ENCODE measurements around the gene MYO3B. TPM values are rescaled to one million over a fixed set of nuclear protein-coding genes. Genes with fewer than 3 reads are reported as not detected.

Gene MYO3B
- total RNA-seq, 4 donors from 2014 or later: 0.06 TPM; not detected in 3

GRCh38 chr2:170462433-170463205, 284.7 kb downstream of the MYO3B start:
- H3K27ac ChIP-seq (replicated peaks in 1 of 4): no peak overlapping the region
- TF ChIP-seq POLR2A (IDR thresholded peaks at IDR 0.05; ENCODE audit: low read depth): no peak
- no peak for TF ChIP-seq EP300 (IDR thresholded peaks at IDR 0.05)
- TF ChIP-seq, protein P1, sequence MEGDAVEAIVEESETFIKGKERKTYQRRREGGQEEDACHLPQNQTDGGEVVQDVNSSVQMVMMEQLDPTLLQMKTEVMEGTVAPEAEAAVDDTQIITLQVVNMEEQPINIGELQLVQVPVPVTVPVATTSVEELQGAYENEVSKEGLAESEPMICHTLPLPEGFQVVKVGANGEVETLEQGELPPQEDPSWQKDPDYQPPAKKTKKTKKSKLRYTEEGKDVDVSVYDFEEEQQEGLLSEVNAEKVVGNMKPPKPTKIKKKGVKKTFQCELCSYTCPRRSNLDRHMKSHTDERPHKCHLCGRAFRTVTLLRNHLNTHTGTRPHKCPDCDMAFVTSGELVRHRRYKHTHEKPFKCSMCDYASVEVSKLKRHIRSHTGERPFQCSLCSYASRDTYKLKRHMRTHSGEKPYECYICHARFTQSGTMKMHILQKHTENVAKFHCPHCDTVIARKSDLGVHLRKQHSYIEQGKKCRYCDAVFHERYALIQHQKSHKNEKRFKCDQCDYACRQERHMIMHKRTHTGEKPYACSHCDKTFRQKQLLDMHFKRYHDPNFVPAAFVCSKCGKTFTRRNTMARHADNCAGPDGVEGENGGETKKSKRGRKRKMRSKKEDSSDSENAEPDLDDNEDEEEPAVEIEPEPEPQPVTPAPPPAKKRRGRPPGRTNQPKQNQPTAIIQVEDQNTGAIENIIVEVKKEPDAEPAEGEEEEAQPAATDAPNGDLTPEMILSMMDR (IDR thresholded peaks at IDR 0.05): no peak
- TF ChIP-seq POLR2AphosphoS5 (IDR thresholded peaks at IDR 0.05): no peak
- H3K4me3 ChIP-seq: no peak overlapping the region
- 56% methylated on average over 8 of the region's 8 CpGs for WGBS
- H3K9me3 ChIP-seq: no peaks in the 10 kb centered on the region
- H3K4me1 ChIP-seq: no peaks in the 10 kb centered on the region
- H3K36me3 ChIP-seq: no peaks in the 10 kb centered on the region
- DNase-seq (ENCODE audit: extremely low spot score): no peak
- intact Hi-C loops (cut with DNase I): no loop called here
- peaks cover 0 to 7% (median 0%) of the 10 kb centered on the region in 4 donors for H3K27me3 ChIP-seq

DNA sequence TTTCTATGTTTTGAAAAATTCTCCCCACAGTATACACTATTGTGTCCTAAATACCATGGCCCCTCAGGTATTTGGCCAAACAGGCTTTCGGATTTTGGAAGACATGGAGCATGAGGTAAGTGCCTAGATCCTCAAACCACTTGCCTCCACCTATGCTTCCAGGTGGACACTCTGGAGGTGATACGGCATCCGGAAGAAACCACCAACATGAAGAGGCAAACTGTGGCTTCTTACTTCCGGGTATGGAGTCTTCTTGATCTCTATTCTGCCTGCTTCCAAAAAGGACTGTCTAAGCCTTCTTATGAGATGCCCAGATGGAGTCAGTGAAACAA, 285.2 kb downstream of the MYO3B start:
- intact Hi-C loops (cut with DNase I): no loop called here
- H3K9me3 ChIP-seq: no peaks in the 10 kb centered on the region
- H3K27me3 ChIP-seq: peaks cover 0 to 7% (median 0%) of the 10 kb centered on the region in 4 donors
- H3K36me3 ChIP-seq: no peaks in the 10 kb centered on the region
- H3K4me1 ChIP-seq: no peaks in the 10 kb centered on the region
- no peak overlapping the region for H3K4me3 ChIP-seq
- TF ChIP-seq POLR2A (IDR thresholded peaks at IDR 0.05; ENCODE audit: low read depth): no peak
- TF ChIP-seq, protein P1 (IDR thresholded peaks at IDR 0.05): no peak
- TF ChIP-seq POLR2AphosphoS5 (IDR thresholded peaks at IDR 0.05): no peak
- TF ChIP-seq EP300 (IDR thresholded peaks at IDR 0.05): no peak
- no peak overlapping the region for H3K27ac ChIP-seq (replicated peaks in 1 of 4)
- WGBS: 91% methylated on average over 4 of the region's 4 CpGs
- no peak for DNase-seq (ENCODE audit: extremely low spot score)

- Histone ChIP-seq H3K36me3 (no peaks in the 10 kb centered on the region), H3K27ac (replicated peaks in 1 of 4) (no peak overlapping the region), H3K9me3 (no peaks in the 10 kb centered on the region), H3K27me3 (peaks cover 0 to 7% (median 0%) of the 10 kb centered on the region in 4 donors), H3K4me3 (no peak overlapping the region), H3K4me1 (no peaks in the 10 kb centered on the region)
- DNase-seq (ENCODE audit: extremely low spot score): no peak
- 96% methylated on average over 5 of the region's 5 CpGs for WGBS
- intact Hi-C loops (cut with DNase I): no loop called here
- TF ChIP-seq, protein P1 (IDR thresholded peaks at IDR 0.05): no peak
- TF ChIP-seq POLR2A (IDR thresholded peaks at IDR 0.05; ENCODE audit: low read depth): no peak
- no peak for TF ChIP-seq EP300 (IDR thresholded peaks at IDR 0.05)
- no peak for TF ChIP-seq POLR2AphosphoS5 (IDR thresholded peaks at IDR 0.05)
Measured at GRCh38 chr2:170464268-170464667, 286.3 kb downstream of the MYO3B start.

DNA sequence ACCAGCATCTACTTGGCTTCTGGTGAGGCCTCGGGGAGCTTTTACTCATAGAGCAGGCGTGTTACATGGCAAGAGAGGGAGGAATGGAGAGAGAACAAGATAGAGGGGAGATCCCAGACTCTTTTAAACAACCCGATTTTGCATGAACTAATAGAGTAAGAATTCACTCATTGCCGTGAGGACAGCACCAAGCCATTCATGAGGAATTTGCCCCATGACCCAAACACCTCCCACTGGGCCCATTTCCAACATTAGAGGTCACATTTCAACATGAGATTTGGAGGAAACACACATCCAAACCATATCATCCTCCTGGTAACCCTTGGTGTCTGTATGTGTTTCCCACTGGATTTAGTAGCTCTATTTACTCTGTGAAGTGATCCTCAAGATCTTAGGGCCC, 287.3 kb downstream of the MYO3B start:
- Histone ChIP-seq H3K4me1 (no peaks in the 10 kb centered on the region), H3K27me3 (no peaks in the 10 kb centered on the region), H3K27ac (replicated peaks in 1 of 4) (no peak overlapping the region), H3K4me3 (no peak overlapping the region), H3K36me3 (no peaks in the 10 kb centered on the region), H3K9me3 (no peaks in the 10 kb centered on the region)
- 74% methylated on average over 4 of the region's 4 CpGs for WGBS
- TF ChIP-seq EP300 (IDR thresholded peaks at IDR 0.05) (no peak), POLR2AphosphoS5 (IDR thresholded peaks at IDR 0.05) (no peak), POLR2A (IDR thresholded peaks at IDR 0.05; ENCODE audit: low read depth) (no peak)
- TF ChIP-seq, protein P1 (IDR thresholded peaks at IDR 0.05): no peak
- DNase-seq (ENCODE audit: extremely low spot score): no peak
- intact Hi-C loops (cut with DNase I): no loop called here

- Histone ChIP-seq H3K4me1 (no peaks in the 10 kb centered on the region), H3K36me3 (no peaks in the 10 kb centered on the region), H3K4me3 (no peak overlapping the region), H3K27ac (replicated peaks in 1 of 4) (no peak overlapping the region), H3K9me3 (no peaks in the 10 kb centered on the region), H3K27me3 (no peaks in the 10 kb centered on the region)
- 89% methylated on average over 8 of the region's 8 CpGs for WGBS
- no peak for DNase-seq (ENCODE audit: extremely low spot score)
- TF ChIP-seq POLR2AphosphoS5 (IDR thresholded peaks at IDR 0.05) (no peak), POLR2A (IDR thresholded peaks at IDR 0.05; ENCODE audit: low read depth) (no peak), EP300 (IDR thresholded peaks at IDR 0.05) (no peak)
- TF ChIP-seq, protein P1 (IDR thresholded peaks at IDR 0.05): no peak
- intact Hi-C loops (cut with DNase I): no loop called here
Measured at GRCh38 chr2:170466632-170467031, 288.7 kb downstream of the MYO3B start.

Data from esophagus muscularis mucosa (tissue), 4 donors.